GM19099 (cell line): ENCODE measurements around the gene RORB.

Source experiments
- POLR2A ChIP-seq: IDR thresholded peaks from 3 replicates; pipeline ENCODE4 v1.6.1; 2011; ENCODE audit warnings: low read depth; ENCODE audit not compliant: insufficient read length; ENCODE audit errors: extremely low read depth

Gene RORB

DNA sequence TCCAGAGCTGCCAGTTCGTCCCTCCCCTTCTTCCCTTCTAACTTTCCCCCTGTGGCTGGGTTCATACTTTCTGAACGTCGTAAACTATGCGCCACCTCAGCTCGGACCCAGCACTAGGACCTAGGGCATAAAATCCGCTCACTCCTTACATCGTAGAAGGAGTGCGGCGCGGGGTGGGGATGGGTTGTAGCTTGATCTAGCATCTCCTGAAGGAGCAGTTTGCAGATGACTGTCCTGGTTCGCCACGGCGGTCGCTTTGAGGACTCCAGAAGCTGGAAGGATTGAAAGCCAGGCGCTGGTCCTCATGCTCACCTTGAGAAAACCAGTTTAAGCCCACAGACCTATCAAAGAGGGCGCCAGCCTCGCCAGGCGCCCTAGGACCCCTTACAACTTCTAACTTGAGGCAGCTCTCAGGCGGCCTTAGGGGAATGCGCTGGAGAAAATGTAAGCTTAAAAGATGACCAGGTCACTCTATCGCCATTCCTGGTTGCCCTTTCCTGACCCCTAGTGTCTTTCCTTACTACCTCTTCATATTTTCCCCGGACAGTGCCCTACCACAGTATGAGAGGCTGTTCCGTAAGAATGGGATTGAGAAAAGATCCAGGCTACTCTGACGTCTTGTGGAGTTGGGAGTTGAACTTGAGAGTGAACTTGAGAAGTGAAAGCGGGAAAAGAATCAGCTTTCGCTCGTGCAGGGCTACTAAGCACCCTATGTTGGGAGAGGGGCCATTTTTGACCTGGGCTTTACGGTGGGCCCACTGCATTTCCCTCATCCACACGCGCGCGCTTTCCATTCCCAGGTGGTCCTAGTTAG is 2.8 kb downstream of the RORB start:
- TF ChIP-seq POLR2A: no peak

GRCh38 chr9:74500584-74500924 is 3.4 kb downstream of the RORB start:
- TF ChIP-seq POLR2A: no peak

GRCh38 chr9:74501570-74501969 is 4.4 kb downstream of the RORB start:
- TF ChIP-seq POLR2A: no peak

DNA sequence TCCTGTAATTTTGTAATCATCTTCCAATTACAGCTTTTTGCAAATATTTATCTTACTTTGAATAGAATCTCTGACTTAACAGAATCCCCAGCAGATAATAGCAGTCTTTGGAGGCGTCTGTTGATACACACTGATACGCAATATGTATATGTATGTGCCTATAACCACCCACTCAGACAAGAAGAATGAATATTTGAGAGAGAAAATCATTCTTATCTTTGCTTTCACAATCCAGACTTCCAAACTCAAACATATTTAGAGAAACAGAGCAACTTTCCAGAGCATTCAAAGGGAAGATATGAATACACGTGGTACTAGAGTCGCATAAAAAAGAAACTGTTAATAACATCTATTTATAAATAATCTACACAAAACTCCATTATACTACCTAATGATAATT is 6.1 kb downstream of the RORB start:
- TF ChIP-seq POLR2A: no peak

GRCh38 chr9:74503666-74504065 is 6.5 kb downstream of the RORB start:
- no peak for TF ChIP-seq POLR2A

GRCh38 chr9:74511333-74511732 is 14.2 kb downstream of the RORB start:
- no peak for TF ChIP-seq POLR2A

- no peak for TF ChIP-seq POLR2A
Observed at GRCh38 chr9:74512416-74512815, 15.3 kb downstream of the RORB start.

DNA sequence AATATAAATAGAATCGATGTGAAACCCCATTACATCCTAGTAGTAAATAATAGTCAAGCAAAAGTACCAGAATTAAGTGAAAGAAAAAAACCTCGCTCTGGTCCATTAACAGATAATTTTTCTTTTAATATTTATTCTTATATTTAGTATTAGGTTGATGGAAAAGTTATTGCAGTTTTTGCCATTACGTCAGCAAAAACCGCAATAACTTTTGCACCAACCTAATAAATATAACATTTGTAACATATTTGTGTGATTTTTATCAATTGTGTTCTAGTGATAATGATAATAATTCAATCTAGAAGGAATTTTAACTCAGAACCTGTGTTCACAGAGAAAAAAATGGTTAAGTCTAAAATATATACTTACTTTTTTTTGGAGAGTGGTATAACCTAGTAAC is 16.1 kb downstream of the RORB start:
- no peak for TF ChIP-seq POLR2A

- no peak for TF ChIP-seq POLR2A
Observed at GRCh38 chr9:74517188-74517587, 20.1 kb downstream of the RORB start.

- no peak for TF ChIP-seq POLR2A
Observed at GRCh38 chr9:74519419-74519818, 22.3 kb downstream of the RORB start.

GRCh38 chr9:74521009-74521408 is 23.9 kb downstream of the RORB start:
- no peak for TF ChIP-seq POLR2A

DNA sequence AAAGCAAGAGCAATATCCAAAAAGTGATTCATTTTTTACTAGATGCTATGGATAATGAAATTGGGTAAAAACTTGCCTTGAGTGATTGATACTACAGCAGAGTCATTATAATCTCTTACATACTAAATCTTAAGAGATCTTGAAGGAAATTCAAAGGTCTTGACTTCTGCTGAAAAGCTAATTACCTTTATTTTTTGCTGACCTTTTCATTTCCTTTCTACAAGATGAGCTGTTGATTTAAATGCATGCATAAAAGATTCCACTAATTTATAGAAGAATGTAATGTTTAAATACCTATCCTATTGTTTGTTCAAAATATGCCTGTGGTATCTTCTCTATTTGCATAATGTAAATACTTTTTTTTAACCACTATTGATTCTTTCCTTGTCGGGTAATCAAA is 27.2 kb downstream of the RORB start:
- TF ChIP-seq POLR2A: no peak

GRCh38 chr9:74526215-74526614 is 29.1 kb downstream of the RORB start:
- TF ChIP-seq POLR2A: no peak

DNA sequence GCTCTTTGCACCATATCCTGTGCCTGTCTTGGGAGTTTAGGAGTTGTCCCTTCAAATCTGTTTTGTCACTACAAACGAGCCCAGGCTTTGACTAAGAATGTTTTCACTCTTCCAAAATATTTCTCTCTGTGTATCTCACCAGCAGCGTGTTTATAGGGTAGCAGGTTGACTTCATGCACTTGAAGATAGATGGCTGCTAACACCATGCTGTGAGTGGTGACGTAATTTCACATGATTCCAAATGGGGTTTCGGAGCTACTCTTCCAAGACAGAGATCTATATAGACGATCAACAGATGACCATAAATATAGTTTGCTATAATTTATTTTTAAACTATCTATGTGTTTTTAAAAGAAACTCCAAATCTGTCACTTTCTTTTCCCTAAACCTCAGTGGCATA is 30.6 kb downstream of the RORB start:
- no peak for TF ChIP-seq POLR2A

- no peak for TF ChIP-seq POLR2A
Observed at GRCh38 chr9:74528207-74528606, 31.1 kb downstream of the RORB start.

DNA sequence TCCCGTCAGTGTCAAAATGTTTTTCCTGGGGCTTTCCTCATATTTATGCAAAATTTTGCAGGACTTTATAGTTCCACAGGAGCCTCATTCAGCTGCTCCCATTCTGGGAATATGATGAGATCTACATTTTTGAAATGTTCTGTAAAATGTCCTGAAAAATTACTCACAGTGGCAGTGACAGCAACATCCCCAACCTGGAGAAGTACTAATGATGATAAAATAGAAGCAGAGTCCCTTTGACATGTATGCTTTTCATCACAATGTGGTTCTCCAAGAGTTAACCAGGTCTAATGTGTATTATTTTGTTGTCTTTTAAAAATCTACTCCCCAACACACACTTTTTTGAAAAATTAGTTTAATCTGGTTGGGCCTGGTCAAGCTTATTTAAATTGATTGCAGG is 36.1 kb downstream of the RORB start:
- TF ChIP-seq POLR2A: no peak

DNA sequence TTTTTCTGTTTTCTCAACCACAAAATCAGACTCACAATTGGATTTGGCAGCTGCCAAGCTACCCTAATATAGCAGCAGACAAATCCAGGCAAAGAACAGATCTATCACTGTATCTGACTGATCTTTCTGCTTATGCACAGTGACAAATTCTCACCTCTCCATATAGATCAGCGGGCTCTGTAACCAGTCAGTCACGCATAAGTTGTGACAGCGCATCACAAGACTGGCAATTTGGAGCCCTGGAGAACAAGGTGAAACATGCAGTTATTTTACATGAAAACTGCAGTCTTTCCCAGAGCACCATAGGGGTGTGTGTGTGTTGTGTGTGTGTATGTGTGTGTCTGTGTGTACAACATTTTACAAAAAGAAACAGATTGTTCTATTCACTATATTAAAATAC is 37.7 kb downstream of the RORB start:
- TF ChIP-seq POLR2A: no peak
